GM18498 (cell line): ENCODE measurements around the gene CT45A8.
"Not testable (repeated sequence)": the region's sequence is repeated elsewhere in the genome, so short reads cannot be mapped to it uniquely, and the experiment has no call there.

Experiments used
- ATAC-seq: cut with Tn5 transposase; IDR thresholded peaks from one replicate; pipeline ENCODE4 v1.9.1; 2021; ENCODE audit warnings: mild to moderate bottlenecking, moderate library complexity; ENCODE audit not compliant: unreplicated experiment

The CT45A8 gene, protein sequence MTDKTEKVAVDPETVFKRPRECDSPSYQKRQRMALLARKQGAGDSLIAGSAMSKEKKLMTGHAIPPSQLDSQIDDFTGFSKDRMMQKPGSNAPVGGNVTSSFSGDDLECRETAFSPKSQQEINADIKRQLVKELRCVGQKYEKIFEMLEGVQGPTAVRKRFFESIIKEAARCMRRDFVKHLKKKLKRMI

DNA sequence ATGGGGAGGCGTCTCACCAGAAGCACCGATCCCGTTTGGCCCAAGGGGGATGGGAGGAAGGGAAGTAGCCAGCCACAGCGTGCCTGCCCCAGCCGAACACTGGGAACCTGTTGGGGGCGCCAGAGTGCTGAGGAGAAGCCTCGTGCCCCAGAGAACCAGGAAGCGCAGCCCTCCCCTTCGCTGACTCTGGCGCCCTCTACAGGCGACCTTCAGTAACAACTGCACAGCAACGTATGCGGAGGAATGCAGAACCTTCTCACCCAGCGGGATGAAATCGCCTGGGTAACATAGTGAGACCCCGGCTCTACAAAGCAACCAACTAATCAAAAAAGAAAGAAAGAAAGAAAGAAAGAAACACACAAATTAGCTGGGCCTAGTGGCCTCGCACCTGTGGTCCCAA lies at the start of gene CT45A8:
TSS of gene CT45A8 (minus strand) at position 101 of the 400 bp plus-strand sequence. CDS start 3,755 bp downstream, outside the sequence.
- ATAC-seq, result not testable (repeated sequence)

DNA sequence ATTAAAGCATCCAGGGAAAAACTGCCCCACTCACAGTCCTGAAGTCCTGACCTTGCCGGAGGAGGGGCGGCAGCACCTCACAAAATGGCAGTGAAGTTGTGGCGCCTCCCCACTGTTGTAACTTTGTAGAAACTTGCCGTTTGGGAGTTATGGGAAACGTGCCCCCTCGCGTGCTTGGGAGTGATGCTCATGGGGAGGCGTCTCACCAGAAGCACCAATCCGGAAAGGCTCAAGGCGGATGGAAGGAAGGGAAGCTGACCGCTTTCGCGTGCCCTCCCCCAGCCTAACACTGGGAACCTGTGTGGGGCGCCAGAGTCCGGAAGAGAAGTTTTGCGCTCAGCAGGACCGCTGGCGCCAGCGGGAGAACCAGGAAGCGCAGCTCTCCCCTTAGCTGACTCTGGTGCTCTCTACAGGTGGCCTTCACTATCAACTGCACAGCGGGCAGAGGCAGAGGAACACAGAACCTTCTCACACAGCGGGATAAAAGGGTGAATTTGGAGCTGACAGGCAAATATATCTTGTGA lies 39.0 kb upstream of the CT45A8 start, which contains the start of the genes CT45A10 and SAGE1:
TSS of gene CT45A10 (minus strand) at position 151 of the 524 bp plus-strand sequence. CDS start 8,100 bp downstream, outside the sequence.
TSS of gene SAGE1 (plus strand) at position 423 of the 524 bp plus-strand sequence. CDS start 2,527 bp downstream, outside the sequence.
- no peak for ATAC-seq

DNA sequence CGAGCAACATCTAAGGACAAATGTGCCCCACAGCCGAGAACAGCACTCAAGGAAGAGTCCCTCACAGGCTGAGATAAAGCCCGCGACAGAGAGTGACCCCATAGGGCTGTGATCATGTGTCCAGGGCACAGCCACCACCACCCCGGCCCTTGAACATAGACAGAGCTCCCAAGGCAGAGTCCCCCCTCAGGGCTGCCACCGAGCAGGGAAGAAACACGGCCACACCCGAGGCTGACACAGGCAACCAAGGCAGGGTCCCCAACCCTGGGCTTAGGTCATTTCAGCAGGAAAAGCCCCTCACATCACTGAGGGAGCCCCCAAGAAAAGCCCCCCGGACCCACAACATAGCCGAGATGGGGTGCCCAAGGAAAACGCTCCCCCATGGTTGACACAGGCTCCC lies 38.4 kb upstream of the CT45A8 start:
- ATAC-seq, result no peak

DNA sequence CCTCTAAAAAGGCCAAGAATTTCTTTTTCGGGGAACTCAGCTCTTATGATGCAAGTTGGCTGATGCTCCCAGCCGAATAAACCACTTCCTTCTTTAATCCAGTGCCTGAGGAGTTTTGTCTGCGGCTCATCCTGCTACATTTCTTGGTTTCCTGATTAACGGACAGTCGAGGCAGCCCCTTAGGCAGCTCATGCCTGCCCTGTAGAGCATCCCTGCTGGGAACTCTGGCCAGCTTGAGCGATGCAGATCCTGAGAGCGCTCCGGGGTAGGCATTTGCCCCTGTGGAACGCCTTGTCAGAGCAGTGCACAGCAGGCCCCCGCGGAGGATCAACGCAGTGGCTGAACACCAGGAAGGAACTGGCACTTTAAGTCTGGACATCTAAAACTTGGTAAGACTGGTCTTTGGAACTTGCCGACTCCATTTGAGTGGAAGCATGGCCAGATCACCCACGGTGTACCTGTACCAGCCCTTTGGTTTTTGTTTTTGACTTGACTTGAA lies 35.8 kb upstream of the CT45A8 start:
- no peak for ATAC-seq

DNA sequence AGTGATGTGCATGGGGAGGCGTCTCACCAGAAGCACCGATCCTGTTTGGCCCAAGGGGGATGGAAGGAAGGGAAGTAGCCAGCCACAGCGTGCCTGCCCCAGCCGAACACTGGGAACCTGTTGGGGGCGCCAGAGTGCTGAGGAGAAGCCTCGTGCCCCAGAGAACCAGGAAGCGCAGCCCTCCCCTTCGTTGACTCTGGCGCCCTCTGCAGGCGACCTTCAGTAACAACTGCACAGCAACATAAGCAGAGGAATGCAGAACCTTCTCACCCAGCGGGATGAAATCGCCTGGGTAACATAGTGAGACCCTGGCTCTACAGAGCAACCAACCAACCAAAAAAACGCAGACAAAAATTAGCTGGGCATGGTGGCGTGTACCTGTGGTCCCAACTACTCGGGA lies 34.6 kb upstream of the CT45A8 start:
- not testable (repeated sequence) for ATAC-seq

DNA sequence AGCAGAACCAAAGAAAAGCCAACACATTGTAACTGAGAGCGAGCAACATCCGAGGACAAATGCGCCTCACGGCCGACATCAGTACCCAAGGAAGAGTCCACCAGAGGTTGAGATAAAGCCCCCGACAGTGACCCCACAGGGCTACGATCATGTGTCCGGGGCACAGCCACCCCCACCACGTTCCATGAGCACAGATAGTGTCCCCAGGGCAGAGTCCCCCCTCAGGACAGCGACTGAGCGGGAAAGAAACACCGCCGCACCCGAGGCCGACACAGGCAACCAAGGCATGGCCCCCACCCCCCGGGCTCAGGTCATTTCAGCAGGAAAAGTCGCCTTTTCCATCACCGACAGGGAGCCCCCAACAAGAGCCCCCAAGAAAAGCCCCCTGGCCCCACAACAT lies 33.9 kb upstream of the CT45A8 start:
- ATAC-seq, result not testable (repeated sequence)

DNA sequence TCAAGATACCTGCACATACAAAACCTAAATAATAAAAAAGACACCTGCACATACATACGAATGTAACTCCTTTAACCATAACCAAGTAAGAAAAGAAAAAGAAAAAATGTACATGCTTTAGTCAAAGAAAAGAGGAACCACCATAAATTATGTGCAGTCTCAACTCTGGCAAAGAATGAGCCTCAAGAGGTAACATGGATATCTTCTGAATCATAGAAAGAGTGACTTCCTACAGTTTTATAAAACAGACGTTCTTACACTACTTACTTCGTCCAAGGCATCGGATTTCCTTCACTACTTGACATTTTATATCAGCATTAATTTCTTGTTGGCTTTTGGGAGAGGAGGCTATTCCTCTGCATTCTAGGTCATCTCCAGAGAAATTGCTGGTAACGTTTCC lies 28.4 kb upstream of the CT45A8 start:
- not testable (repeated sequence) for ATAC-seq

DNA sequence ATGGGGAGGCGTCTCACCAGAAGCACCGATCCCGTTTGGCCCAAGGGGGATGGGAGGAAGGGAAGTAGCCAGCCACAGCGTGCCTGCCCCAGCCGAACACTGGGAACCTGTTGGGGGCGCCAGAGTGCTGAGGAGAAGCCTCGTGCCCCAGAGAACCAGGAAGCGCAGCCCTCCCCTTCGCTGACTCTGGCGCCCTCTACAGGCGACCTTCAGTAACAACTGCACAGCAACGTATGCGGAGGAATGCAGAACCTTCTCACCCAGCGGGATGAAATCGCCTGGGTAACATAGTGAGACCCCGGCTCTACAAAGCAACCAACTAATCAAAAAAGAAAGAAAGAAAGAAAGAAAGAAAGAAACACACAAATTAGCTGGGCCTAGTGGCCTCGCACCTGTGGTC lies 17.4 kb upstream of the CT45A8 start, which contains the start of gene CT45A9:
TSS of gene CT45A9 (minus strand) at position 101 of the 400 bp plus-strand sequence. CDS start 3,751 bp downstream, outside the sequence.
- not testable (repeated sequence) for ATAC-seq

DNA sequence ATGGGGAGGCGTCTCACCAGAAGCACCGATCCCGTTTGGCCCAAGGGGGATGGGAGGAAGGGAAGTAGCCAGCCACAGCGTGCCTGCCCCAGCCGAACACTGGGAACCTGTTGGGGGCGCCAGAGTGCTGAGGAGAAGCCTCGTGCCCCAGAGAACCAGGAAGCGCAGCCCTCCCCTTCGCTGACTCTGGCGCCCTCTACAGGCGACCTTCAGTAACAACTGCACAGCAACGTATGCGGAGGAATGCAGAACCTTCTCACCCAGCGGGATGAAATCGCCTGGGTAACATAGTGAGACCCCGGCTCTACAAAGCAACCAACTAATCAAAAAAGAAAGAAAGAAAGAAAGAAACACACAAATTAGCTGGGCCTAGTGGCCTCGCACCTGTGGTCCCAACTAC lies 17.2 kb downstream of the CT45A8 start, which contains the start of gene CT45A7:
TSS of gene CT45A7 (minus strand) at position 101 of the 400 bp plus-strand sequence. CDS start 3,747 bp downstream, outside the sequence.
- not testable (repeated sequence) for ATAC-seq

DNA sequence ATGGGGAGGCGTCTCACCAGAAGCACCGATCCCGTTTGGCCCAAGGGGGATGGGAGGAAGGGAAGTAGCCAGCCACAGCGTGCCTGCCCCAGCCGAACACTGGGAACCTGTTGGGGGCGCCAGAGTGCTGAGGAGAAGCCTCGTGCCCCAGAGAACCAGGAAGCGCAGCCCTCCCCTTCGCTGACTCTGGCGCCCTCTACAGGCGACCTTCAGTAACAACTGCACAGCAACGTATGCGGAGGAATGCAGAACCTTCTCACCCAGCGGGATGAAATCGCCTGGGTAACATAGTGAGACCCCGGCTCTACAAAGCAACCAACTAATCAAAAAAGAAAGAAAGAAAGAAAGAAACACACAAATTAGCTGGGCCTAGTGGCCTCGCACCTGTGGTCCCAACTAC lies 34.4 kb downstream of the CT45A8 start, which contains the start of gene CT45A2:
TSS of gene CT45A2 (minus strand) at position 101 of the 400 bp plus-strand sequence. CDS start 3,747 bp downstream, outside the sequence.
- not testable (repeated sequence) for ATAC-seq

DNA sequence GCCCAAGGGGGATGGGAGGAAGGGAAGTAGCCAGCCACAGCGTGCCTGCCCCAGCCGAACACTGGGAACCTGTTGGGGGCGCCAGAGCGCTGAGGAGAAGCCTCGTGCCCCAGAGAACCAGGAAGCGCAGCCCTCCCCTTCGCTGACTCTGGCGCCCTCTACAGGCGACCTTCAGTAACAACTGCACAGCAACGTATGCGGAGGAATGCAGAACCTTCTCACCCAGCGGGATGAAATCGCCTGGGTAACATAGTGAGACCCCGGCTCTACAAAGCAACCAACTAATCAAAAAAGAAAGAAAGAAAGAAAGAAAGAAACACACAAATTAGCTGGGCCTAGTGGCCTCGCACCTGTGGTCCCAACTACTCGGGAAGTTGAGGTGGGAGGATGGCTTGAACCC lies 51.7 kb downstream of the CT45A8 start, which contains the start of gene CT45A6:
TSS of gene CT45A6 (minus strand) at position 101 of the 400 bp plus-strand sequence. CDS start 3,794 bp downstream, outside the sequence.
- ATAC-seq, result not testable (repeated sequence)
